ENCODE measurements around the gene ARHGAP19. TPM values are rescaled to one million over a fixed set of nuclear protein-coding genes. Genes with fewer than 3 reads are reported as not detected.

ARHGAP19 gene
- total RNA-seq, 3 donors from 2014 or later: 9.2 to 14.2 (median 10.6) TPM

DNA sequence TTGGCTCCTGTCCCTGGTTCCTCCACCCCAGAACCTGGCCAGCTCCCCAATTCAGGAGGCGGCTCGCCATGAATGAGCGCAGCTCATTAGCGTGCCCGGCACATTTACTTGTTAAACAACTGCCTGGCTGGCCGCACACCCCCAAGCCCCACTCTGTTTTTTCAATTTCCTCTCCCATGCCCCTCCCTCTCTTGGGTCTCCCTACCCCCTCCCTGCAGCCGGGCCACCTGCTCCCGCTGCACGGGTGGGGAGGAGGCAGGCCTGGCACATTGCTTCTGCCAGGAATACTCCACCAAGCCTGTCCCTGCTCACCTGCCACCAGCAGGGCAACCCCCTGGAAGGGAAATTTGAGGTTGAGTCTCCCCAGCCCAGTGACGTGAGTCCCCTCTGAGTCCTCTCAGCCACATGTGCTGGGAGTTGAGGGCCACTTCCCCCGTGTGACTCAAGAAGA is 104.2 kb downstream of the ARHGAP19 start:
- H3K36me3 Mint-ChIP-seq (ENCODE audit: insufficient read depth): no peaks in the 10 kb centered on the region
- no peak overlapping the region for H3K4me3 Mint-ChIP-seq
- peaks cover 6% of the 10 kb centered on the region for H3K4me1 Mint-ChIP-seq (ENCODE audit: low read depth)
- no peaks in the 10 kb centered on the region for H3K9me3 Mint-ChIP-seq
- DNase-seq (no peak), ATAC-seq (no peak)
- peaks cover 55% of the 10 kb centered on the region for H3K27me3 Mint-ChIP-seq (ENCODE audit: low read depth)

DNA sequence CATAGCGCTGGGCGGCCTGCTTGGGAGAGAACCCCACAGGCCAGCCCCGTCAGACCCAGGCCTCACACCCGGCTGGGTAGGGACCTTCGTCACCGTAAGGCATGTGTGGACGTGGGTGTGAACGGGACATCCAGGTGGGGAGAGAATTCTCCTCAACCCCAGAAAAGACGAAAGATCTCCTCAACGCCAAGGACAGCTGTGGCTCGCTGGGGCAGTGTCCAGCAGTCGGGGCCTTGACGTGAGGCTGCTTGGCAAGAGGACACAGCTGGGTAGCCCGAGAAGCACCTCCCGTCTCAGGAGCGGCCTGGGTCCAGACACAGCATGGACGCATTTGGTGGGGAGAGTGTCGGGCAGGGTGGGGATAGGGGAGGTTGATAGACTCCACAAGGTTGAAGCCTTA is 105.5 kb downstream of the ARHGAP19 start:
- H3K4me3 Mint-ChIP-seq: no peak overlapping the region
- H3K27me3 Mint-ChIP-seq (ENCODE audit: low read depth): peaks cover 61% of the 10 kb centered on the region
- DNase-seq (no peak), ATAC-seq (no peak)
- H3K9me3 Mint-ChIP-seq: no peaks in the 10 kb centered on the region
- no peaks in the 10 kb centered on the region for H3K36me3 Mint-ChIP-seq (ENCODE audit: insufficient read depth)
- H3K4me1 Mint-ChIP-seq (ENCODE audit: low read depth): peaks cover 6% of the 10 kb centered on the region

DNA sequence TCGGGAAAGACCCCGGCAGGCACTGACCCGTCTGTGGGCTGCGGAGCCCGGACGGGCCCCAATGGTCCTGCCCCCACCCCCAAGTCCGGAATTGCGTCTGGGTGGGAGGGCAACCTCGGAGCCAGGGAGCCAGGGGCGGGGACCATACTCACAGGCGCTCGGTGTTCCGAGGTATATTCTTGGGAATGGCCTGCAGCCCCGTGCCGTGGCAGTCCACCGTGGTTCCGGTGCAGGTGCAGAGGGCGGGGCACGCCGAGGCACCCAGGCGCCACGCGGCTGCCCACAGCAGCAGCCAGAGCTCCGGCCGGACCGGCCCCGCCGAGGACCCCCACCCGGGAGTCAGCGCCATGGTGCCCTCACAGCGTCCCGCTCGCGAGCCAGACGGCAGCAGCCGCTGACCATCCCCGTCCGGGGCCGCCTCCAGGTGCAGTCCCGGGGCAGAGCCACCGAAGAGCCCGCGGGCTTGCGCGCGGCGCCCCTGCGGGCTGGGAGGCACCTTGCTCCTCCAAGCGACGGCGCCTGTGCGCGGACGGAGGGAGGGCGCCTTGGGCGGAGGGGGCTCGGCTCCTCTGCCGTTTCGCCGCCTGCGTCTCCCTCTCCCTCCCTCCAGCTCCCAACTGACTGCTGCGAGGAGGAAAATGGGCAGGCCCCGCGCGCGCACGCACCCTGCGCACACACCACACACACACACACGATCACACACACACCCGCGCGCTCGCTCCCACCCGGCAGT is 106.9 kb downstream of the ARHGAP19 start, which contains the start of gene SLIT1:
Gene SLIT1, minus strand, starts transcription at position 634 of the 733 bp plus-strand sequence. Its CDS starts 285 bp downstream, at position 349.
- Mint-ChIP-seq H3K4me1 (ENCODE audit: low read depth) (peaks cover 6% of the 10 kb centered on the region), H3K27me3 (ENCODE audit: low read depth) (peaks cover 62% of the 10 kb centered on the region), H3K9me3 (no peaks in the 10 kb centered on the region), H3K4me3 (peak within 1 kb of the TSS; percentile 59), H3K36me3 (ENCODE audit: insufficient read depth) (no peaks in the 10 kb centered on the region)
- ATAC-seq (peak; percentile 47 to 48), DNase-seq (no peak)

DNA sequence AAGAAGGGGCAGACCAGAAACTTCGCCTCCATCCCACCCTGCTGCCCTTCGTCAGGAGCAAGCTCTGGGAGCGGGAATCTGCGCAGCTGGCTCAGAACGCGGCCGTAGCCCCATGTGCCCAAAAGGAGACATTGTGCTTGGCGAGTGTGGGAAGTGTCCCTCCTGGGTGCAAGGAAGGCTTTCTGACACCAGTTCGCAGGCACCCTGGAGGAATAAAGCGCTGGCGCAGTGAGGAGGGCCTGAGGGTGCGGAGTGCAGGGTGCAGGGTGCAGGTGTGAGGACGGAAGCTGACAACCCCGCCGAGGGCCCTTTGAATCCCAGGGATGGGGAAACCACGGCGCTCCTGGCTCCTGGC is 107.5 kb downstream of the ARHGAP19 start:
- ATAC-seq (no peak), DNase-seq (no peak)
- Mint-ChIP-seq H3K4me1 (ENCODE audit: low read depth) (peaks cover 6% of the 10 kb centered on the region), H3K9me3 (no peaks in the 10 kb centered on the region), H3K4me3 (peak overlapping the region; percentile 59), H3K27me3 (ENCODE audit: low read depth) (peaks cover 67% of the 10 kb centered on the region), H3K36me3 (ENCODE audit: insufficient read depth) (no peaks in the 10 kb centered on the region)

DNA sequence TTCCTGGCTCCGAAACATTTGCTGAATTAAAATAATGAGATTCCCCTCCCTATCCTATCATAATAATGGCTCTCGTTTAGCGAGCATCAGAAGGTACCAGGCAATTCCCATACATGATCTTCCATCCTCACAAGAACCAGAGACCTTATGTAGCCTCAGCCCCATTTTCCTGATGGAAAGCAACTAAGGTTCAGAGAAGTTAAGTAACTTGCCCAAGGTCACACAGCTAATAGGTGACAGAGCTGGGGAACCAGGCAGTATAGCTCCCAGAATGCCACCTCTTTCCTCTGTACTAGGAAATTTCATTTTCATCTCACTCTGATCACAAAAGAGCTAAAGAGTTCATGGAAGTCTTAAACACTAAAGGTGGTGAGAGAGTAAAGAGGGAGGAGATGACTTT is 109.1 kb downstream of the ARHGAP19 start:
- H3K4me3 Mint-ChIP-seq: no peak overlapping the region
- peaks cover 57% of the 10 kb centered on the region for H3K27me3 Mint-ChIP-seq (ENCODE audit: low read depth)
- no peak for ATAC-seq
- peaks cover 6% of the 10 kb centered on the region for H3K4me1 Mint-ChIP-seq (ENCODE audit: low read depth)
- H3K36me3 Mint-ChIP-seq (ENCODE audit: insufficient read depth): no peaks in the 10 kb centered on the region
- H3K9me3 Mint-ChIP-seq: no peaks in the 10 kb centered on the region
- no peak for DNase-seq

DNA sequence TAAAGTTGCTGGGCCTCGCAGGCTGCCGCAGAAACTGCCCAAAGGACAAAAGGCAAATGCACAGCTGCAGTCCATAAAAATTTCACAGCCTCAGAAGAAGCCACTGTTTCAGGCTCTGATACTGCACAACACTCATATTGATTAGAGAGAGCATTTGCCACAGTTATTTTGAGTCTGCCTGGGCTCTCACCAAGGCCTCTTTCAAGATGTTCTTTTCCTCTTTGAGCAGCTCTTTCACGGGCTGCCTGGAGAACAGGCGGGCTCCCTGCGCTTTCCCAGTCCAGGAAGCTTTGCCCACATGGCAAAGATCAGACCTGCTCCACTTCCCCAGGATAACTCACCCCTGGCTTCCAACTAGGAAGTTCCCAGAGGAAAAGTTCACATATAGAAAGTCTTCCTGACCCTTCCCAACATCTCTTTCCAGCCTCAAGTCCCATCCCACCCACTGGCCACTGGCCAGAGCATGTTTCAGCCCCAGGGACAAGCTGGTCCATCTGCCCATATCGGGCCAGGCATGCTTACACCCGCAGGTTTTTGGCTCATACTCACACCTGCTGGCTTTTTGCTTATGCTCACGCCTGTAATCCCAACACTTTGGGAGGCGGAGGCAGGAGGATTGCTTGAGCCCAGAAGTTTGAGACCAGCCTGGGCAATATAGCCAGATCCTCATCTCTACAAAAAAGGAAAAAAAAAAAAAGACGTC is 110.0 kb downstream of the ARHGAP19 start:
- ATAC-seq: no peak
- Mint-ChIP-seq H3K9me3 (no peaks in the 10 kb centered on the region), H3K4me1 (ENCODE audit: low read depth) (peaks cover 6% of the 10 kb centered on the region), H3K27me3 (ENCODE audit: low read depth) (peaks cover 52% of the 10 kb centered on the region), H3K36me3 (ENCODE audit: insufficient read depth) (no peaks in the 10 kb centered on the region), H3K4me3 (no peak overlapping the region)
- DNase-seq: no peak

DNA sequence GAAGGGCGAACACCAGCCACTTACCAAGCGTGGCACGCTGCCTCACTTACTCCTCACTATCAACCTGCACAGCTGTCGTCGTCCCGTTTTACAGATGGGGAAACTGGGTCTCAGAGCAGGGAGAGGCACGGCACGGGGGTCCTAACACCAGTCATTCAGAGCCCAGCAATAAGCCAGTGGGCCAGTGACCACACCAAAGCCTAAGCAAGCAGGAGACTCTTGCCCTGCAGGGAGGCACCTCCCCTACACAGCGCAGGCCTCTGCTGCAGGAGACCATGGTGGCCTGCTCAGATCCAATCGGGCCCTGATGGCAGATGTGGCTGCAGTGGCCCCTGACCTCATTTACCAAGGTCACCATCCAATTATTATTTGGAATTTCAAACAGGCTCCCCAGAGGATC is 111.5 kb downstream of the ARHGAP19 start:
- H3K36me3 Mint-ChIP-seq (ENCODE audit: insufficient read depth): no peaks in the 10 kb centered on the region
- no peak for ATAC-seq
- peaks cover 6% of the 10 kb centered on the region for H3K4me1 Mint-ChIP-seq (ENCODE audit: low read depth)
- H3K27me3 Mint-ChIP-seq (ENCODE audit: low read depth): peaks cover 39% of the 10 kb centered on the region
- DNase-seq: no peak
- H3K9me3 Mint-ChIP-seq: no peaks in the 10 kb centered on the region
- H3K4me3 Mint-ChIP-seq: no peak overlapping the region

DNA sequence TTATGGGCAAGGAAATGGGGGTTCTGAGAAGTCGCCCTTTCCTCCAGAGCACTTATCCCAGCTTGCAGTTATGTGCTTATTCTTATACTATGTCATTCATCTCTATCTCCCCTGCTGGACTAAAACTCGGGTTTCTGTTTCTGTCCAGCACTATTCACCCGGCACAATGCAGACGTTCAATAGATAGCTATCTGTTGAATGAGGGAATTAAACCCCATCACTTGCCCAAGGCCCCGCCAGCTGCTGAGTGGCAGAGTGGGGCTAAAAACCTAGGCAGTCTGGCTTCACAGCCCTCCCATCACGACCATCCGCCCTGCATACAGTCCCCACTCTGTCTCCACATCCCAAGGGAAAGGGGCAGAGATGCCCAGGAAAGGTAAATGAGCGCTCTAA is 112.1 kb downstream of the ARHGAP19 start:
- DNase-seq (no peak), ATAC-seq (no peak)
- Mint-ChIP-seq H3K4me1 (ENCODE audit: low read depth) (peaks cover 6% of the 10 kb centered on the region), H3K27me3 (ENCODE audit: low read depth) (peaks cover 39% of the 10 kb centered on the region), H3K4me3 (no peak overlapping the region), H3K36me3 (ENCODE audit: insufficient read depth) (no peaks in the 10 kb centered on the region), H3K9me3 (no peaks in the 10 kb centered on the region)

DNA sequence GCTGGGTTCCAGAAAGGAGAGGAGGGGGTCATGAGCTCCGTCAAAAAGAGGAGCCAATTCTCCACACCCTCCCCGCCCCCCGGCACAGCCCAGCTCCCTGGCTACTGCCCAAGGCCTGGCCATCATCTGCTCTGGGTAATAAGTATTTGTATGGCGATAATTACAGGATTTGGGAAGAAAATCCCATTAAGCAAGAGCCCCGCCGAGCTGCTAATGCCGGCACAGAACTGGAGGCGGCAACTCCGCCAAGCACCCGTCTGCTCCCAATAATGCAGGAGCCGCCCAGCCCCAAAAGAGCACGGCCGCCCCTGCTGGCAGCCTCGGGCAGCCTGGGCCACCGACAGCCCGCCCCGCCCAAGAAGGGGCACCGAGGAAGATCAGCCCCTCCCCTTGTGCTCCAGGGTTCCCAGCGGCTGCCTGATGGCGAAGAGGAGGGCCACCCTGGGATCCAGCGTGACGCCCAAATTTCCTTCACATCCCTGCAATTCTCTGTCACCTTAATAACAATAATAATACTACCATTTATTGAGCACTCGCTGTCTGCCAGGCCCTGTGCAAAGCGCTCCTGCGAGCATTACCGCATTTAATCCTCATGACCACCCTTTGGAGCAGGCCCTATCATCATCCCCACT is 112.6 kb downstream of the ARHGAP19 start:
- H3K4me1 Mint-ChIP-seq (ENCODE audit: low read depth): peaks cover 4% of the 10 kb centered on the region
- H3K27me3 Mint-ChIP-seq (ENCODE audit: low read depth): peaks cover 37% of the 10 kb centered on the region
- no peak overlapping the region for H3K4me3 Mint-ChIP-seq
- H3K36me3 Mint-ChIP-seq (ENCODE audit: insufficient read depth): no peaks in the 10 kb centered on the region
- DNase-seq (no peak), ATAC-seq (peak in 1 of 2 donors; percentile 53)
- no peaks in the 10 kb centered on the region for H3K9me3 Mint-ChIP-seq

DNA sequence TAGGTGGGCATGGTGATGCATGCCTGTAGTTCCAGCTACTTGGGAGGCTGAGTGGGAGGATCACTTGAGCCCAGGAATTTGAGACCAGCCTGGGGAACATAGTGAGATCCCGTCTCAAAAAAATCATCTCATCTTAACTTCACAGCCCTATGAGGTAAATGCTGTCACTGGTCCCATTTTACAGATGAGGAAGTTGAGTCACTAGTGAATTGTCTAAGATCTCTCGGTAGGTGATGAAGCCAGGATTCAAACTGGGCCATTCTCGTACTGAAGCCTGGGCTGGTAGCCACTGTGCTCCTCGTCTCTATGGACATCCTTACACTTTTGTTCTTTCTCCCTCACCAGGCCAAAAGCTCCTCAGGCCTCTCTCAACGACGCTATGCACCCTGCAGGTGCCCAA is 113.1 kb downstream of the ARHGAP19 start:
- no peak overlapping the region for H3K4me3 Mint-ChIP-seq
- ATAC-seq (no peak), DNase-seq (no peak)
- peaks cover under 1% of the 10 kb centered on the region for H3K4me1 Mint-ChIP-seq (ENCODE audit: low read depth)
- H3K27me3 Mint-ChIP-seq (ENCODE audit: low read depth): peaks cover 31% of the 10 kb centered on the region
- H3K9me3 Mint-ChIP-seq: no peaks in the 10 kb centered on the region
- no peaks in the 10 kb centered on the region for H3K36me3 Mint-ChIP-seq (ENCODE audit: insufficient read depth)

DNA sequence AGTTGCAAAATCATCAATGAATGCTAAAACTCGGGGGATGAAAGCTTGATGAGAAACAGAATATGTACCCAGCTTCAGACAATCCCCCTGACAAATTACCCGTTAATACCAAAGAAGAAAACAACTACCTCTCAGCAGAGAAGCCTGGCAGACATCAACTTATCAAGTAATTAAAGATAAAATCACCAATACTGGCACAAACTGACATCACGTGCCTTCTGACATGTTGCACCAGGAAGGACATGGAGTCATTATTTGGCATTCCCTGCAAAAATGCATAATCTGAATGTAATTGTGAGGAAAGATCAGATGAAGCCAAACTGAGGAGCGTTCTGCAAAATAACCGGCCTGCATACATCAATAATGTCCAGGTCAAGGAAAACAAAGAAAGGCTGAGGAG is 114.4 kb downstream of the ARHGAP19 start:
- Mint-ChIP-seq H3K4me1 (ENCODE audit: low read depth) (no peaks in the 10 kb centered on the region), H3K9me3 (no peaks in the 10 kb centered on the region), H3K36me3 (ENCODE audit: insufficient read depth) (no peaks in the 10 kb centered on the region), H3K4me3 (no peak overlapping the region), H3K27me3 (ENCODE audit: low read depth) (peaks cover 20% of the 10 kb centered on the region)
- ATAC-seq: no peak
- DNase-seq: no peak

DNA sequence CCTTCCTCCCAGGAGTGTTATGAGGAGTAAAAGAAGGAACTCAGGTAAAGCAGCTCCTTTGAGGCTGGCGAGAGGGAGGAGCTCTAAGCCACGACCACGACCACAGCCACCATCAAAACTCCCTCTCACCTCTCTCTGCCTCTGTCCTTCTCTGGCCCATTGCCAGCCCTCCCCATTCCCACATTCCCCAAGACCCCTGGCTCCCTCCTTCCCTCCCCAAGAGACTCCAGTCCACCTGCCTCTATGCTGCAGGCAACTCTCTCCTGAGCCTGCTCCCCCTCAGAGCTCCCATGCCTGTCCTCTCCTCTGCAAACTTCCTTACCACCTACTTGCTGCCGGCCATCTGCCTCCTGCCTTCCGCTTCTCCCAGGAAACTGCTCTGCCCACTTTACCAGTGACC is 116.2 kb downstream of the ARHGAP19 start:
- no peak for DNase-seq
- peaks cover 21% of the 10 kb centered on the region for H3K27me3 Mint-ChIP-seq (ENCODE audit: low read depth)
- no peak for ATAC-seq
- H3K4me3 Mint-ChIP-seq: no peak overlapping the region
- no peaks in the 10 kb centered on the region for H3K4me1 Mint-ChIP-seq (ENCODE audit: low read depth)
- H3K9me3 Mint-ChIP-seq: no peaks in the 10 kb centered on the region
- H3K36me3 Mint-ChIP-seq (ENCODE audit: insufficient read depth): no peaks in the 10 kb centered on the region

DNA sequence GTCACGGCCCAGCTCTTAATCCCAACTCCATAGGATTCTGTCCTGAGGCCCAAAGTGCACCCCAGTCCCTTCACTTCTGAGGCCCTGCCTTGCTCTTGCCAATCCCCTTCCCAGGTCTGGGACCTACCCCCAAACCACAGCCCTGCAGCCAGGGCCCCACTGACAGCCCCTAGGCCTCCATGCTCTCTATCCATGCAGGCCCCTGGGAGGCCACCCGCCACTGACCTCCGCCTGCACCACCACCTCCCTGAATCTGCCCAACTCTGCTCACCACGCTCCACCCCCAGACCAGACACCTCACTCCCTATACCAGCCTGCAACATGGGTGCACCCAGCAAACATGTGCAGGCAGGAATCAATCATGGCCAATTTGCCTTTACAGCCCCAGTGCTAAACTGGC is 116.9 kb downstream of the ARHGAP19 start:
- no peaks in the 10 kb centered on the region for H3K4me1 Mint-ChIP-seq (ENCODE audit: low read depth)
- DNase-seq (no peak), ATAC-seq (no peak)
- peaks cover 20% of the 10 kb centered on the region for H3K27me3 Mint-ChIP-seq (ENCODE audit: low read depth)
- H3K9me3 Mint-ChIP-seq: no peaks in the 10 kb centered on the region
- H3K36me3 Mint-ChIP-seq (ENCODE audit: insufficient read depth): no peaks in the 10 kb centered on the region
- H3K4me3 Mint-ChIP-seq: no peak overlapping the region

DNA sequence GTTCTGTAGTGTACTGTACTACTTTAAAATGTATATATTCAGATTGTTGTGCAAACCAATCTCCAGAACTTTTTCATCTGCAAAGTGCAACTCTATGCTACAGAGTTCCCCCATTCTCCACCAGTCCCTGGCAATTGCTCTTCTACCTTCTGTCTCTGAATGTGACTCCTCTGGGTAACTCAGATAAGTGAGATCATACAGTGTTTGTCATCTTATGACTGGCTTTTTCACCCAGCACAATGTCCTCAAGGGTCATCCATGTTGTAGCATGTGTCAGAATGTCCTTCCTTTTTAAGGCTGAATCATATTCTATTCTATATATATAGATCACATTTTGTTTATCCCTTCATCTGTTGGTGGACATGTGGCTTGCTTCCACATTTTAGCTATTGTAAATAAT is 117.5 kb downstream of the ARHGAP19 start:
- Mint-ChIP-seq H3K4me1 (ENCODE audit: low read depth) (no peaks in the 10 kb centered on the region), H3K27me3 (ENCODE audit: low read depth) (peaks cover 16% of the 10 kb centered on the region), H3K4me3 (no peak overlapping the region), H3K36me3 (ENCODE audit: insufficient read depth) (no peaks in the 10 kb centered on the region), H3K9me3 (no peaks in the 10 kb centered on the region)
- no peak for ATAC-seq
- no peak for DNase-seq
